Measurements from ENCODE around the gene TSC22D2. TPM values are rescaled to one million over a fixed set of nuclear protein-coding genes. Genes with fewer than 3 reads are reported as not detected.

Gene TSC22D2
- total RNA-seq, 4 donors from 2014 or later = 8.5 to 20.0 (median 15.2) TPM

DNA sequence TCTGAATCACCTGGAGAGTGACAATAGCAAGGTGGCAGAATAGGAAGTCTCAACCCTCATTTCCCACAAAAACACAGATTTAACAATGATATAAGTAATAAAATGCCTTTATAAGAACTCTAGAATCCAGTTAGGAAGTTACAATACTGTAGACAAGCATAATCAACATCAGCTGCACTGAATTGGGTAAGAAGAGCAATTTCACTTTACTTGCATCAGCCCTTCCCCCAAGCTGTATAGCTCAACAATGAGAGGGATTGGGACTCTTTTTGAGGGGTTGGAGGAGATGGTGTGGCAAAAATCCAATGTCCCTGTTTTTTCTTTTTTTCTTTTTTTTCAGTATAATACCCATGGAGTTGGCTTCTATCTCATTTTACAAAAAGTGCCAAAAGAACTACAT is 75.1 kb downstream of the TSC22D2 start:
- no peak overlapping the region for H3K27ac ChIP-seq
- intact Hi-C loops (cut with DNase I) = no loop called here

GRCh38 chr3:150484410-150484809 is 76.3 kb downstream of the TSC22D2 start:
- DNase-seq = no peak
- WGBS, 2 donors = 88 to 100% methylated on average over 1 of the region's 1 CpG
- H3K27me3 ChIP-seq = no peaks in the 10 kb centered on the region
- H3K4me1 ChIP-seq = no peaks in the 10 kb centered on the region
- intact Hi-C loops (cut with DNase I) = no loop called here
- no peak overlapping the region for H3K27ac ChIP-seq
- no peak overlapping the region for H3K4me3 ChIP-seq
- no peaks in the 10 kb centered on the region for H3K9me3 ChIP-seq
- TF ChIP-seq POLR2A (IDR thresholded peaks at IDR 0.05) = no peak
- TF ChIP-seq, protein P1, sequence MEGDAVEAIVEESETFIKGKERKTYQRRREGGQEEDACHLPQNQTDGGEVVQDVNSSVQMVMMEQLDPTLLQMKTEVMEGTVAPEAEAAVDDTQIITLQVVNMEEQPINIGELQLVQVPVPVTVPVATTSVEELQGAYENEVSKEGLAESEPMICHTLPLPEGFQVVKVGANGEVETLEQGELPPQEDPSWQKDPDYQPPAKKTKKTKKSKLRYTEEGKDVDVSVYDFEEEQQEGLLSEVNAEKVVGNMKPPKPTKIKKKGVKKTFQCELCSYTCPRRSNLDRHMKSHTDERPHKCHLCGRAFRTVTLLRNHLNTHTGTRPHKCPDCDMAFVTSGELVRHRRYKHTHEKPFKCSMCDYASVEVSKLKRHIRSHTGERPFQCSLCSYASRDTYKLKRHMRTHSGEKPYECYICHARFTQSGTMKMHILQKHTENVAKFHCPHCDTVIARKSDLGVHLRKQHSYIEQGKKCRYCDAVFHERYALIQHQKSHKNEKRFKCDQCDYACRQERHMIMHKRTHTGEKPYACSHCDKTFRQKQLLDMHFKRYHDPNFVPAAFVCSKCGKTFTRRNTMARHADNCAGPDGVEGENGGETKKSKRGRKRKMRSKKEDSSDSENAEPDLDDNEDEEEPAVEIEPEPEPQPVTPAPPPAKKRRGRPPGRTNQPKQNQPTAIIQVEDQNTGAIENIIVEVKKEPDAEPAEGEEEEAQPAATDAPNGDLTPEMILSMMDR (IDR thresholded peaks at IDR 0.05) = no peak
- no peaks in the 10 kb centered on the region for H3K36me3 ChIP-seq

More for the DNA sequence above, 75.1 kb downstream of the TSC22D2 start:
- TF ChIP-seq, protein P1 (IDR thresholded peaks at IDR 0.05) = no peak
- no peaks in the 10 kb centered on the region for H3K36me3 ChIP-seq
- no peak for DNase-seq
- peaks cover 0 to 2% (median 0%) of the 10 kb centered on the region in 3 donors for H3K9me3 ChIP-seq
- no peak overlapping the region for H3K4me3 ChIP-seq
- H3K27me3 ChIP-seq = no peaks in the 10 kb centered on the region
- no peaks in the 10 kb centered on the region for H3K4me1 ChIP-seq

DNA sequence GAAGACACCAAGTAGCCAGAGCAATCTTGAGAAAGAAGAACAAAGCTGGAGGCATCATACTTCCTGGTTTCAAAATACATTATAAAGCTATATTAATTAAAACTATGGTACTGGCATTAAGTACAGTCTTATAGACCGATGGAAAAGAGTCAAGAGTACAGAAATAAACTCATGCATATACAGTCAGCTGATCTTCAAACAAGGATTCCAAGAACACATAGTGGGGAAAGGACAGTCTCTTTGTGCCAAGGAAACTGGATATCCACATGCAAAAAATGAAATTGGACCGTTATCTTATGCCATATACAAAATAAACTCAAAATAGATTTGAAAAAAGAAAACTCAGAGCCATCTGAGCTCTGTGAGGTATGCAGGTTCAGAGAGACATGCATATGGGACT is 80.8 kb downstream of the TSC22D2 start:
- WGBS, 2 donors = 85 to 89% methylated on average over 2 of the region's 2 CpGs
- Histone ChIP-seq H3K27me3 (no peaks in the 10 kb centered on the region), H3K4me3 (no peak overlapping the region), H3K27ac (no peak overlapping the region), H3K9me3 (no peaks in the 10 kb centered on the region), H3K36me3 (no peaks in the 10 kb centered on the region), H3K4me1 (no peaks in the 10 kb centered on the region)
- DNase-seq = no peak
- TF ChIP-seq, protein P1 (IDR thresholded peaks at IDR 0.05) = no peak
- TF ChIP-seq POLR2A (IDR thresholded peaks at IDR 0.05) = no peak
- intact Hi-C loops (cut with DNase I) = no loop called here

DNA sequence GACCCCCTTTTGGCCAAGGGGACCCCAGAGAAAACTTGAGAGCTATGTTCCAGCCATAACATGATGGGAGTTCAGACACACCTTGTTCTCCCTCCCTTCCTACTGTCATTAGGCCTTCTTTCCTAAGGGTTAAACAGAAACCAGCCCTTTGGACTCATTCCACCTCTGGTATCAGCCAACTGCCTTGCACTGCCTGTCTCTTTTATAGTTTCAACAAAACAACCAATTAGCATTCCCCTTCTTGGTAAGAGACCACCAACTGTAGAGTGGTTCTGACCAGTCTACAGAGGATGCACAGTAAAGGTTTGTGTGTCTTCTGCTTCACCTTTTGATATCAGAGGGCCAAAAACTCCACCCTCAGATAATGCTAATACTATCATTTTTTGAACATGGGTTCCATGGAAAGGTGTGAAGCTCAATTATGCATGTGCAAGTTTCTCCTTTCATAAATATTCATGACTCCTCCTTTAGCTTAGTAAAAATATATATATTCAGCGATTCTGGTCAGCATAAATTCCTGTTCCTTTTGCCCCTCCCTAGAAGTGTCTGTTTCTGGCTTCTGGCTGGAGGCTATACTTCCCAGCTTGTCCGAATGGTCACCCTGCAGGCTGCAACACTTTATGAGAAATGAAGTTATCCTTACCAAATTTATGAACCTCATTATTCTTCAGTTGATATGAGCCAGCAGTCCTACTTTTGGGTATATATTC is 82.3 kb downstream of the TSC22D2 start:
- intact Hi-C loops (cut with DNase I) = loop anchor here (10.0 kb wide), 2 partner anchors 76 to 206 kb away; no protein-coding TSS in a partner anchor
- no peak overlapping the region for H3K4me3 ChIP-seq
- DNase-seq = no peak

GRCh38 chr3:150494411-150494977 is 86.4 kb downstream of the TSC22D2 start:
- Histone ChIP-seq H3K4me1 (no peaks in the 10 kb centered on the region), H3K27me3 (no peaks in the 10 kb centered on the region), H3K27ac (no peak overlapping the region), H3K36me3 (no peaks in the 10 kb centered on the region), H3K9me3 (no peaks in the 10 kb centered on the region), H3K4me3 (no peak overlapping the region)
- WGBS, 2 donors = 95 to 97% methylated on average over 2 to 5 of the region's 5 CpGs
- intact Hi-C loops (cut with DNase I) = loop anchor here (10.0 kb wide), 2 partner anchors 80 to 210 kb away; no protein-coding TSS in a partner anchor
- no peak for TF ChIP-seq POLR2A (IDR thresholded peaks at IDR 0.05)
- no peak for DNase-seq

More for the DNA sequence above, 82.3 kb downstream of the TSC22D2 start:
- TF ChIP-seq, protein P1 (IDR thresholded peaks at IDR 0.05) = no peak
- TF ChIP-seq POLR2A (IDR thresholded peaks at IDR 0.05) = no peak
- no peaks in the 10 kb centered on the region for H3K27me3 ChIP-seq
- no peaks in the 10 kb centered on the region for H3K4me1 ChIP-seq
- H3K9me3 ChIP-seq = no peaks in the 10 kb centered on the region
- H3K27ac ChIP-seq = no peak overlapping the region
- H3K36me3 ChIP-seq = no peaks in the 10 kb centered on the region
- WGBS, 2 donors = 86 to 96% methylated on average over 2 of the region's 2 CpGs
